KBM-7 (cell line): Measurements from ENCODE around the gene KCNC1.

Experiments used
- DNase-seq: peaks from one replicate; pipeline ENCODE4 v3.0.0-alpha.2; 2015
- in situ Hi-C: fragments of 300-500 bp; cut with MboI; formaldehyde crosslinking; loops from 2 replicates; pipeline ENCODE4 v1.14.3; 2020; ENCODE audit warnings: low sequenced_read_pairs, low pct_unique_long_range_greater_than_20kb, mixed read lengths

KCNC1 gene

DNA sequence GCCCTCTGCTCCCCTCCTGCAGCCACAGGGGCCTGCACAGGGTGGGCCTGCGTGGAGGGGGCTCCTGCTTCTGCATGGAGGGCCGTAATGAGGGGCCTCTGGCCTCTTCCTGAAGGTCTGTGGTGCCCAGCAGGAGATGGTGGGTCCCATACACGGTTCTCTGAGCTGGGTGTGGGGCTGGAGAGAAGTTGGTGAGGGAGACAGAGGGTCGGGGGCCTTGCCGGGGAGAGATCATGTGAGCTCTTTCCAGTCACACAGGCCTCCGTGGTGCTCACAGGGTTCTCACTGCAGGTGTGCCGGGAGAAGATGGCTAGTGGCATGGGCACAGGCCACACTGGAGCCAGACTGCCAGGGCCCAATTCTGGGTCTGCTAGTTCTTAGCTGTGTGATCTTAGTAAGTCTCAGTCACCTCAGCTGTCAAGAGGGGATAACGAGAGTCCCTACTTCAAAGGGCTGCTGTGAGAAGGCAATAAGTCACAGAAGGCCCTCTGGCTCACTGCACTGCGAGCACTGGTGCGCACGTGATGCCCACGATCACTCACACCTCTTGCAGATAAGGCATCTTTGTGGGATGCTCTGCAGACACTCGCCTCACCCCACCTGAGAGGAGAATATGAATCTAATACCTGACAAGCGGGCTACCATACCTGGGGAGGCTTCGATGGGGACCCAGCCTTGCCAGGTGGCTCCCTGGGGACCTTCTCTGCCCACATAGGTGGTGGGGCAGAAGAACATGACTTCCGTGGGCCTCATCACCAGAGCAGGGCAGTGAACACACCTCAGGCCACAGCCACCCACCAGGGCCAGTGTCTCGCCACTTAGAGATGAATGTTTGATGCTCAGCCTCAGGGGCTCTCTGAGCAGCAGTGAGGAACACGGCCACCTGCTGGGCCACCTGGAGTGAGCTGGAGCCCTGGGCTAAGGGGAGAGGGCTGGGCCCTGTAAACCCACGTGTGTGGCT lies 14.5 kb downstream of the KCNC1 start:
- DNase-seq, result no peak
- in situ Hi-C loops, result no loop called here

- in situ Hi-C loops, result no loop called here
- DNase-seq, result no peak
Measured at GRCh38 chr11:17750013-17750800, 15.6 kb downstream of the KCNC1 start.

DNA sequence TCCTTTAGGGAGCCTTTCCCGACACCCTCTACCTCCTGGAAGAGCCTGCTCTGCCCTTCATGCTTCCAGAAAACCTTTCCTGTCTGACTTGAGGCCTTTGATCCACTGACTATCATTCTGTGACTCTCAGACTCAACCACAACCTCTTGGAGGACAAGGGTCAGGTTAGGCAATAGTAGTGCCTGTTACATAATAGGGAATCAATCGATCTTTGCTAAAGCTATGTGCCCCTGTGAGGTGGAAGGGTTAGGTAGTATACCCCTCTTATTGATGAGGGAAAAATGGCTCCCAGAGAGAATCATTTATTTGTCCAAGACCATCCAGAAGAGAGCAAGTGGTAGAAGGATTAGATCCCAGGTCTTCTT lies 16.2 kb downstream of the KCNC1 start:
- no peak for DNase-seq
- in situ Hi-C loops, result no loop called here

DNA sequence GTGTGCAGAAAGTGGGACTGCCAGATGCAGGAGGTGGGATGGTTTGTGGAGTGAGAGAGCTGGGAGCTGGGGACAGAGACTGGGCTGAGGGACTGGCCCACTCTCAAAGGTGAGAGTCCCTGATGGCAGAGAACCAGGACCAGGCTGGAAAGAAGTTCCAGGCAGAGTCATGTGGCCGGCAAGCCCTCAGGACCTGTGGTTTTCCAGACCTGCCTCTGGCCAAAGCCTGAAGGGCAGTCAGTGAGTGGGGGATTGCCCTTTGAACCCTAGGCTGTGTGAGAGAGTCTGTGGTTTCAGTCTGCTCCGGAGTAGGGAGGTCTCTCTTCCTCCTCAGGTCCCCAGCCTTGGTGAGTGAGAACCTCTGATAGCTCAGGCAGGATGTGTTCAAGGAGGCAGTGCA lies 17.0 kb downstream of the KCNC1 start:
- in situ Hi-C loops, result no loop called here

GRCh38 chr11:17752144-17752543 lies 17.6 kb downstream of the KCNC1 start:
- no peak for DNase-seq
- in situ Hi-C loops, result no loop called here

More for the DNA sequence above, 17.0 kb downstream of the KCNC1 start:
- no peak for DNase-seq

GRCh38 chr11:17753153-17753552 lies 18.6 kb downstream of the KCNC1 start:
- in situ Hi-C loops, result no loop called here
- DNase-seq, result no peak

GRCh38 chr11:17753641-17754040 lies 19.1 kb downstream of the KCNC1 start:
- in situ Hi-C loops, result no loop called here
- no peak for DNase-seq

- in situ Hi-C loops, result no loop called here
Measured at GRCh38 chr11:17755891-17756290, 21.3 kb downstream of the KCNC1 start.

GRCh38 chr11:17760102-17761029 lies 25.8 kb downstream of the KCNC1 start:
- peak; percentile 66 for DNase-seq
- in situ Hi-C loops, result no loop called here

More at GRCh38 chr11:17755891-17756290, 21.3 kb downstream of the KCNC1 start:
- DNase-seq, result no peak

DNA sequence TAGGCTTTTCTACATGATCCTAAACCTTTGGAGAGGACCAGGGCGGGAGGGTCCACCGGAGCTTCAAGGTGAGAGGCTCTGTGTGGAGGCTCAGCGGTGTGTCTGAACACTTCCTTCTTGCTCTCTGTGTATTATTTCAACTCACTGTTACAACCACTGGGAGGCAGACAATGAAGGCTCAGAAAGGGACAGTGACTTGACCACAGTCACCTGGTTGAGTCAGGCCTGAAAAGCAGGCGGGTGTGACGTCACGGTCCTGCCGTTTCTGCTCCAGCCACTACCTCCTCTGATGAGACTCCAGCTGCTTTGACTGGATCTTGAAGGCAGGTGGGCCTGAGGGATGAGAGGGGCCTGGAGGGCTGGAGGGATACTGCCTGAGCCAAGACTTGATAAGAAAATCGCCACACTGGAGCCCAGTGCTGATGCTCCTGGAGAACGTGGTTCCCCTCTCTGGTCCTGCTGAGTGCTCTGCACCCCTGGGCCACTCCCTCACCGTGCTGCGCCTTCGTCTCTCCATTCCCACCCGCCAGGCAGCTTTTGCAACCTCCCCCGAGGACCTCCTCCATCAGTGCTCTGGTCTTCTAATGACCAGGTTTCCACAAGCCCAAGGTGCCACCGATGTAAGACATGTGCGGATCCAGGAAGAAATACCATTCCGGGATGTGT lies 27.9 kb downstream of the KCNC1 start:
- in situ Hi-C loops, result no loop called here
- no peak for DNase-seq

DNA sequence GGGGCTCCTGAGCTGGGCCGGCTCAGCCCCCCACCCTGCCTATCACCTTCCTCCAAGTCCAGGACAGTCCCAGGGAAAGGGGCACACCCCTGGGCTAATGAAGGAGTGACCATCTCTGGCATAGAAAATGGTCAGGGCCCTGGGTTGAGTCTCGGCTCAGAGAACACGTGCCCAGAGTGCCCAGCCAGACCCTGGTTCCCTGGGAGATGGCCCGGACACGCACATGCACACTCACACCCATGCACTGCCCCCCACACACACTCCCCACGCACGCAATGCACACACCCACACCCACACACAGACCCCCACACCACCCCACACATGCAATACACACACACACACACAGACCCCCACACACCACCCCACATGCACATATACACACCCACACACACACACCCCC lies 28.7 kb downstream of the KCNC1 start:
- in situ Hi-C loops, result no loop called here
- DNase-seq, result no peak

DNA sequence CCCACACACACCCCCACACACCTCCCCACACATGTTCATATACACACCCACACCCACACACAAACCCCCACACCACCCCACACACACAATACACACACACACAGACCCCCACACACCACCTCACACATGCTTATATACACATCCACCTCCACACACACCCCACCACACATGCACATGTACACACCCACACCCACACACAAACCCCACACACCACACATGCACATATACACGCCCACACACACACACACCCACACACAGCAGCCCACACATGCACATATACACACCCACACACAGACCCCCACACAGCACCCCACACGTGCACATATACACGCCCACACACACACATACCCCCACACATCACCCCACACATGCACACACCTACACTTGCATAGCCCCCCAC lies 29.1 kb downstream of the KCNC1 start:
- in situ Hi-C loops, result no loop called here
- no peak for DNase-seq

GRCh38 chr11:17764446-17765218 lies 30.1 kb downstream of the KCNC1 start:
- DNase-seq, result no peak
- in situ Hi-C loops, result no loop called here

GRCh38 chr11:17765356-17766072 lies 30.9 kb downstream of the KCNC1 start:
- in situ Hi-C loops, result no loop called here
- DNase-seq, result no peak

- in situ Hi-C loops, result no loop called here
- DNase-seq, result no peak
Measured at GRCh38 chr11:17766073-17766359, 31.4 kb downstream of the KCNC1 start.

- in situ Hi-C loops, result no loop called here
- no peak for DNase-seq
Measured at GRCh38 chr11:17766590-17766989, 32.0 kb downstream of the KCNC1 start.

GRCh38 chr11:17767301-17767885 lies 32.8 kb downstream of the KCNC1 start:
- in situ Hi-C loops, result no loop called here
- DNase-seq, result no peak
